Measurements from ENCODE around the gene NRM. TPM values are rescaled to one million over a fixed set of nuclear protein-coding genes. Genes with fewer than 3 reads are reported as not detected.

Gene NRM
- total and polyA plus RNA-seq, 2 of the 13 experiments (the other 11 are each of a cell fraction or from before 2014, with no cell fraction given), result 12.5 to 16.0 TPM

DNA sequence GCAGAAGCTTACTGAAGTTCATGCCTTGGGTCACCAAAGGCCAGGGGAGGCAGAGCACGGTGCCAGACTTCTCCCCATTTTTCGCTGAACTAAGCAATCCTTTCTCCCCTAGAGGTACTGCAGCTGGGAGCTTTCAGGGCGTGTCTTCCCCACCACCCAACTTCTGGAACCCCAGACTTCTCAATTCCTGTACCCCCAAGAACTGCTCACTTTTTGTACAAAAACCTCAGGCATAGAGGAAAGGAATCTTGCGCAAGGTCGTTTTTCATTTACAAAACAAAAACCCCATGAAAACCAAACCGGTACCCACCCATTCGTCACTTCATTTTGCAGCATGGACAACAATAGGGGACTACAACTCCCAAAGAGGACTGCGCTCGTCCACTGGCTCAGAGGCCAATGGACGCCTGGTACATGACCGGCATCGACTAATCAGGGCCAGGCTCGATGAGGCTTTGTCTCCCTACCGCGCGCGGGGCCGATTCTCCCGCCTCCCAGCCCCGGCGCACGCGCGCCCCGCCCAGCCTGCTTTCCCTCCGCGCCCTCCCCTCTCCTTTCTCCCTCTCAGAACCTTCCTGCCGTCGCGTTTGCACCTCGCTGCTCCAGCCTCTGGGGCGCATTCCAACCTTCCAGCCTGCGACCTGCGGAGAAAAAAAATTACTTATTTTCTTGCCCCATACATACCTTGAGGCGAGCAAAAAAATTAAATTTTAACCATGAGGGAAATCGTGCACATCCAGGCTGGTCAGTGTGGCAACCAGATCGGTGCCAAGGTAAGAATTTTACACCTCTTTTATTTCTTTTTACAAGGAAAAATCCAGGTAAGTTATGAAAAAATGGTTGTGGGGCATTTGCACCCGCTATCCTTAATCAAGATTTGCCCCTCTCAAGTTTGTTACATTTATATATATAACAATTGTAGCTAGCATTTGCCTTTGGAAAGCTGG is 29.3 kb upstream of the NRM start, which contains the start of gene TUBB (continued):
- TF ChIP-seq, protein P1, sequence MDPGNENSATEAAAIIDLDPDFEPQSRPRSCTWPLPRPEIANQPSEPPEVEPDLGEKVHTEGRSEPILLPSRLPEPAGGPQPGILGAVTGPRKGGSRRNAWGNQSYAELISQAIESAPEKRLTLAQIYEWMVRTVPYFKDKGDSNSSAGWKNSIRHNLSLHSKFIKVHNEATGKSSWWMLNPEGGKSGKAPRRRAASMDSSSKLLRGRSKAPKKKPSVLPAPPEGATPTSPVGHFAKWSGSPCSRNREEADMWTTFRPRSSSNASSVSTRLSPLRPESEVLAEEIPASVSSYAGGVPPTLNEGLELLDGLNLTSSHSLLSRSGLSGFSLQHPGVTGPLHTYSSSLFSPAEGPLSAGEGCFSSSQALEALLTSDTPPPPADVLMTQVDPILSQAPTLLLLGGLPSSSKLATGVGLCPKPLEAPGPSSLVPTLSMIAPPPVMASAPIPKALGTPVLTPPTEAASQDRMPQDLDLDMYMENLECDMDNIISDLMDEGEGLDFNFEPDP (CRISPR knock-in tag; conservative IDR thresholded peaks at IDR 0.05), result peak; percentile 72; the same call in 1 of the 2 replicates
- TF ChIP-seq RFXANK (CRISPR knock-in tag; IDR thresholded peaks at IDR 0.05) (no peak), ZNF614 (CRISPR knock-in tag; IDR thresholded peaks at IDR 0.05; ENCODE audit: borderline replicate concordance) (no peak; the same call in 1 of the 2 replicates), ZNF121 (CRISPR knock-in tag; IDR thresholded peaks at IDR 0.05) (no peak), NFE2 (CRISPR knock-in tag; IDR thresholded peaks at IDR 0.05) (no peak), ZFP90 (CRISPR knock-in tag; IDR thresholded peaks at IDR 0.05; ENCODE audit: borderline replicate concordance) (peak; percentile 74; the same call in 1 of the 2 replicates), GABPA (IDR thresholded peaks at IDR 0.05; ENCODE audit: low read depth, low read length) (0 out of 2 replicates have a peak, but pooled peaks have one; percentile 10), GABPA (CRISPR knock-in tag; IDR thresholded peaks at IDR 0.05; ENCODE audit: low read depth) (peak; percentile 31), BRCA1 (CRISPR knock-in tag; IDR thresholded peaks at IDR 0.05) (no peak), NR2F1 (CRISPR knock-in tag; IDR thresholded peaks at IDR 0.05) (no peak), CAMTA2 (CRISPR knock-in tag; IDR thresholded peaks at IDR 0.05; ENCODE audit: borderline replicate concordance) (no peak), ETV5 (CRISPR knock-in tag; IDR thresholded peaks at IDR 0.05; ENCODE audit: borderline replicate concordance) (peak; percentile 32; the same call in 1 of the 2 replicates), PRPF4 (IDR thresholded peaks at IDR 0.05; ENCODE audit: low read depth, low read length, poor library complexity, severe bottlenecking) (no peak), ZNF772 (CRISPR knock-in tag; IDR thresholded peaks at IDR 0.05) (peak; percentile 90), SP1 (IDR thresholded peaks at IDR 0.05) (no peak), SP1 (CRISPR knock-in tag; IDR thresholded peaks at IDR 0.05) (peak; percentile 74), GPN1 (CRISPR knock-in tag; IDR thresholded peaks at IDR 0.05; ENCODE audit: borderline replicate concordance) (no peak; the same call in 1 of the 2 replicates), ZNF781 (CRISPR knock-in tag; IDR thresholded peaks at IDR 0.05; ENCODE audit: borderline replicate concordance, not compliant biosample characterization) (no peak)
- TF ChIP-seq, protein P2, sequence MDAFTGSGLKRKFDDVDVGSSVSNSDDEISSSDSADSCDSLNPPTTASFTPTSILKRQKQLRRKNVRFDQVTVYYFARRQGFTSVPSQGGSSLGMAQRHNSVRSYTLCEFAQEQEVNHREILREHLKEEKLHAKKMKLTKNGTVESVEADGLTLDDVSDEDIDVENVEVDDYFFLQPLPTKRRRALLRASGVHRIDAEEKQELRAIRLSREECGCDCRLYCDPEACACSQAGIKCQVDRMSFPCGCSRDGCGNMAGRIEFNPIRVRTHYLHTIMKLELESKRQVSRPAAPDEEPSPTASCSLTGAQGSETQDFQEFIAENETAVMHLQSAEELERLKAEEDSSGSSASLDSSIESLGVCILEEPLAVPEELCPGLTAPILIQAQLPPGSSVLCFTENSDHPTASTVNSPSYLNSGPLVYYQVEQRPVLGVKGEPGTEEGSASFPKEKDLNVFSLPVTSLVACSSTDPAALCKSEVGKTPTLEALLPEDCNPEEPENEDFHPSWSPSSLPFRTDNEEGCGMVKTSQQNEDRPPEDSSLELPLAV (CRISPR knock-in tag; conservative IDR thresholded peaks at IDR 0.05; ENCODE audit: low read depth), result no peak
- TF ChIP-seq, protein P3, sequence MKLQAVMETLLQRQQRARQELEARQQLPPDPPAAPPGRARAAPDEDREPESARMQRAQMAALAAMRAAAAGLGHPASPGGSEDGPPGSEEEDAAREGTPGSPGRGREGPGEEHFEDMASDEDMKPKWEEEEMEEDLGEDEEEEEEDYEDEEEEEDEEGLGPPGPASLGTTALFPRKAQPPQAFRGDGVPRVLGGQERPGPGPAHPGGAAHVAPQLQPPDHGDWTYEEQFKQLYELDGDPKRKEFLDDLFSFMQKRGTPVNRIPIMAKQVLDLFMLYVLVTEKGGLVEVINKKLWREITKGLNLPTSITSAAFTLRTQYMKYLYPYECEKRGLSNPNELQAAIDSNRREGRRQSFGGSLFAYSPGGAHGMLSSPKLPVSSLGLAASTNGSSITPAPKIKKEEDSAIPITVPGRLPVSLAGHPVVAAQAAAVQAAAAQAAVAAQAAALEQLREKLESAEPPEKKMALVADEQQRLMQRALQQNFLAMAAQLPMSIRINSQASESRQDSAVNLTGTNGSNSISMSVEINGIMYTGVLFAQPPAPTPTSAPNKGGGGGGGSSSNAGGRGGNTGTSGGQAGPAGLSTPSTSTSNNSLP (IDR thresholded peaks at IDR 0.05; ENCODE audit: low read depth, low read length), result 0 out of 2 replicates have a peak, but pooled peaks have one; percentile 37
- TF ChIP-seq, protein P4, sequence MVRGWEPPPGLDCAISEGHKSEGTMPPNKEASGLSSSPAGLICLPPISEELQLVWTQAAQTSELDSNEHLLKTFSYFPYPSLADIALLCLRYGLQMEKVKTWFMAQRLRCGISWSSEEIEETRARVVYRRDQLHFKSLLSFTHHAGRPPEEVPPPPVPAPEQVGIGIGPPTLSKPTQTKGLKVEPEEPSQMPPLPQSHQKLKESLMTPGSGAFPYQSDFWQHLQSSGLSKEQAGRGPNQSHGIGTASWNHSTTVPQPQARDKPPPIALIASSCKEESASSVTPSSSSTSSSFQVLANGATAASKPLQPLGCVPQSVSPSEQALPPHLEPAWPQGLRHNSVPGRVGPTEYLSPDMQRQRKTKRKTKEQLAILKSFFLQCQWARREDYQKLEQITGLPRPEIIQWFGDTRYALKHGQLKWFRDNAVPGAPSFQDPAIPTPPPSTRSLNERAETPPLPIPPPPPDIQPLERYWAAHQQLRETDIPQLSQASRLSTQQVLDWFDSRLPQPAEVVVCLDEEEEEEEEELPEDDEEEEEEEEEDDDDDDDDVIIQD (CRISPR knock-in tag; IDR thresholded peaks at IDR 0.05; ENCODE audit: low read depth), result no peak

Data from HepG2 (cell line).